GM18526 (cell line): ENCODE data around the gene COG7.

ENCODE experiments used
- POLR2A ChIP-seq: IDR thresholded peaks from 3 replicates; pipeline ENCODE4 v1.6.1; 2011; ENCODE audit not compliant: insufficient read length; ENCODE audit errors: extremely low read depth

COG7 gene

GRCh38 chr16:23484510-23485256, 31.7 kb upstream of the COG7 start:
- TF ChIP-seq POLR2A, result no peak

- TF ChIP-seq POLR2A, result no peak
Measured at GRCh38 chr16:23482778-23483177, 29.8 kb upstream of the COG7 start.

GRCh38 chr16:23480257-23480656, 27.3 kb upstream of the COG7 start:
- no peak for TF ChIP-seq POLR2A

GRCh38 chr16:23479138-23479537, 26.1 kb upstream of the COG7 start:
- no peak for TF ChIP-seq POLR2A

- TF ChIP-seq POLR2A, result no peak
Measured at GRCh38 chr16:23478566-23478965, 25.6 kb upstream of the COG7 start.

- no peak for TF ChIP-seq POLR2A
Measured at GRCh38 chr16:23476289-23476688, 23.3 kb upstream of the COG7 start.

GRCh38 chr16:23469814-23470213, 16.8 kb upstream of the COG7 start:
- no peak for TF ChIP-seq POLR2A

- TF ChIP-seq POLR2A, result no peak
Measured at GRCh38 chr16:23466162-23466885, 13.3 kb upstream of the COG7 start.

GRCh38 chr16:23465179-23465578, 12.2 kb upstream of the COG7 start:
- no peak for TF ChIP-seq POLR2A

GRCh38 chr16:23464196-23464595, 11.2 kb upstream of the COG7 start:
- TF ChIP-seq POLR2A, result no peak

GRCh38 chr16:23453338-23454052, 506 bp upstream of the COG7 start:
- no peak for TF ChIP-seq POLR2A

GRCh38 chr16:23452221-23452571, 793 bp downstream of the COG7 start:
- TF ChIP-seq POLR2A, result no peak

- no peak for TF ChIP-seq POLR2A
Measured at GRCh38 chr16:23448392-23448791, 4.6 kb downstream of the COG7 start.

GRCh38 chr16:23436951-23437350, 16.0 kb downstream of the COG7 start:
- no peak for TF ChIP-seq POLR2A

- no peak for TF ChIP-seq POLR2A
Measured at GRCh38 chr16:23435500-23435899, 17.5 kb downstream of the COG7 start.

- TF ChIP-seq POLR2A, result no peak
Measured at GRCh38 chr16:23434380-23434779, 18.6 kb downstream of the COG7 start.

GRCh38 chr16:23433261-23433920, 19.6 kb downstream of the COG7 start:
- TF ChIP-seq POLR2A, result no peak
